C1 segment of cervical spinal cord (tissue), 14 donors: Measurements from ENCODE around the gene SLC13A5.
"Not testable (repeated sequence)": the region's sequence is repeated elsewhere in the genome, so short reads cannot be mapped to it uniquely, and the experiment has no call there.

Experiments
- DNase-seq, 14 donors: peaks; one replicate each; lab custom pipeline; 2025; lab: John Stamatoyannopoulos, UW

The SLC13A5 gene

DNA sequence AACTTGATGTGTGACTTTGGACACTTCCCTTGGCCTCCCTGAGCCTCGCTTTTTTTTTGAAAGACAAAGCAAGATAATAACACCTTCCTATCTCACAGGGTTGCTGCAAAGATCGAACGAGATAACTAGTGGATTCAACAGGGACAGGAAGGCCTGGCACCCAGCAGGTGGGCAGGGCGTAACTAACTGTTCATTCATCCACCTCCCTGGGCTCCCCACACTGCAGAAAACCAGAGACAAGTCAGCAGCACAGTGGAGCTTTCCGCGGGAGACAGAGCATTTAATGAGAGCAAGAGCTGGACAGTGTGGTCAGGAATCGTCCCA lies 28.7 kb downstream of the SLC13A5 start:
- no peak for DNase-seq

DNA sequence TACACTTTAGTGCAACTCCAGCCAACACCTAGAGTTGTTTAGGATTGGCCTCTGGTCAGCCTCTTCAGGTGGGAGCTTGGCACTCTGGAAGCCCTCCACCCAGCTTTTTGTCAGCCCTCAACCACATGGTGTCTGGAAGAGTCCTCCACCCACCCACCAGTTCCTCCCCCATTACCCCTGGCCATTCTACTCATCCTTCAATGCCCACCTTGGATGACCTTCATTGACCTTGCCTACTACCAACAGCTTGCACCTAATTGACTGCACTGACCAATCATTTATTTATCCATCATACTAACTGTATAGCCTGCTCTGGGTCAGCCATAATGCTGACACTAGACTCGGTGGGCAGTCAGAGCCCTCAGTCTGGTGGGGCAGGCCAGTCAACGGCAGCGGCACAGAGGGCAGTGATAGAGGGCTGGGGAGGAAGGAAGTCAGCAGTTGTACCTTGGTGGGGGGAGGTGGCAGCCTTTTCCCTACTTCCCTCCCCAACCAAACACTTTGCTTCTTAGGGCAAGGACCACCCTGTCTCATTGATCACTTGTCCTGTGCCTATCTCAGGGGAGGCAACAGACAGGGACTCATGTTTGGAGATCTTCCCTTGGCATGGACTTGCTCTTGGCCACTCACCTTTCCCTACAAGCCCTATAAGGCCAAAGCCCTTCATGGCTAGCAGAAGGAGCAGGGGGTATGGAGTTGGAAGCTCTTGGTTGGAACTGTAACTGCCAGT lies 29.3 kb downstream of the SLC13A5 start:
- no peak for DNase-seq

DNA sequence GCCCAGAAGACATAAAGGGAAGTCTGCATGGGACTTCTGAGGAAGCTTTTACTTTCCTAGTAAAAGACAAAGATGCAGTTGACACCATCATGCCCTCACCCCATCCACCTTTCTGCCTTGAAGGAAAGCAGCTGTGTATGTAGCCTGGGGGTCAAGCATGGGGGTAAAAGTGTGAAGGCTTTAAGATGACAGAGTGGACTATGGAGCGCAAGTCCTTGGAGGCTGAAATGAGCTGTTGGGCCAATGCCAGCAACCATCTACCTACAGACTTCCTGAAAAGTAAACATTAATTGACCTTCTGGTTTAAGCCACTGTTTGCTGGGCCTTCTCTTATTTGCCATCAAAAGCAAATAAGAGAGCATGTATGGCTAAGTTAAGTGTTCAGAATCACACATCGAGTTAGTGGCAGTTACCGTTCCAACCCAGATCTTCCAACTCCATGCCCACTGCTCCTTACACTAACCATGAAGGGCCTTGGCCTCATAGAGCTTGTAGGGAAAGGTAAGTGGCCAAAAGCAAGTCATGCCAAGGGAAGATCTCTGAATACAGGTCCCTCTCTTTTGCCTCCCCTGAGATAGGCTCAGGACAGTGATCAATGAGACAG lies 30.0 kb downstream of the SLC13A5 start:
- no peak for DNase-seq

DNA sequence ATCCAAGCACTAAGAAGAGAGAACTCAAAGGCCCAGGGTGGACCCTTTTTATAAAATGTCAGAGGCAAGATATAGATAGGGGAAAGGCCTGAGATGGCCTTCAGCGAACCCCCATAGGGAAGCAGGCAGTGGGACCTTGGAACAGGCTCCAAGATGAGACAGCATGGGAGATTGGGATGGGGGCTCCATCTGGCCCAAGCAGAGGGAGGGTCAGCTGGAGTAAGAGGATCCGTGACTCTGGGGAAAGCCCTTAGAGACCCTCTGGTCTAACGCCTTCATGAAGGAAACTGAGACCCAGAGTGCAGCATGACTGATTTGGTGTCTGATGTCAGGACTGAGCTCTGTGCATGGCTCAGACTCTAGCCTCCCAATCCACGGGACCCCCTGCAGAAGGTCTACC lies 30.8 kb downstream of the SLC13A5 start:
- DNase-seq = no peak

DNA sequence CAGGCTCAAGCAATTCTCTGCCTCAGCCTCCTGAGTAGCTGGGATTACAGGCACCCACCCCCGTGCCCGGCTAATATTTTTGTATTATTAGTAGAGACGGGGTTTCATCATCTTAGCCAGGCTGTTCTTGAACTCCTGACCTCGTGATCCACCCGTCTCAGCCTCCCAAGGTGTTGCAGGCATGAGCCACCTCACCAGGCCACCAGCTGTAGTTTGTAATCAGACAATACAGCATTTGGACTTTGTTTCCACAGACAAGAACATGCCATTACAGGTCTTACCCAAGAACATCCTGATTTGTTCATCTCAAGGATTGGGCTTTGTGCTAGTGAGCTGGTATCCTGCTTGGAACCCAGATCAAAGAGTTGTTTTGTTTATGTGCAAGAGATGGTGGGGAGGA lies 31.5 kb downstream of the SLC13A5 start:
- no peak for DNase-seq

DNA sequence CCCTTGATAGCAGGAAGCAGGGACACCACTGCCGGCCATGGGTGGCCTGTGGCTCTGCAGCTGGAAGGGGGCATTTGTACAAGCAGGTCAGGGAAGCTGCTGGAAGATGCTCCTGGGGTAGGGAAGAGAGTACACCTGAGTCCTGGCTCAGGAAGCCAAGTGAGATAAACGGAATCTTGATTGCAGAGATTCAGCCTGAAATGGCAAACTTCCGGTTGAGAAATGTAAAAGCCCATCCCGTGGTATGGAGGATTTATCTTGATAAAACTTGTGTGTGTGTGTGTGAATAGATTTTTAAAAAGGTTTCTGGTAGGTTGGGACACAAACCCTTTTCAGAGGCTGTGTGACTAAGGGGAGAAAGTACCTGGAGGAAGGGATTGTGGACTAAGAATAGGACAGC lies 32.0 kb downstream of the SLC13A5 start:
- DNase-seq = no peak

DNA sequence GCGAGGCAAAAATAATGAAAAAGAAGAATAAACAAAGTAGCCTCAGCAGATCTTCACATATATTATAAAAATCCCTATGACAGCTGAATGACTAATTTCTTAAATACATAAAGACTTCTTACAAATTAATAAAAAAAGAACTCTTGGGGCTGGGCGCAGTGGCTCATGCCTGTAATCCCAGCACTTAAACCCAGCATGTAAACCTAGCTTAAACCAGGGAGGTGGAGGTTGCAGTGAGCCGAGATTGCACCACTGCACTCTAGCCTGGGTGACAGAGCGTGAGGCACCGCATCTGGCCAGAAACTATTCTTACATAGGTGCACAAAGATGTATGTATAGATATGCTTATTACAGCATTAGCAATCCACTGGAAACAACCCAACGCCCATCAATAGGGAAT lies 33.9 kb downstream of the SLC13A5 start:
- no peak for DNase-seq

DNA sequence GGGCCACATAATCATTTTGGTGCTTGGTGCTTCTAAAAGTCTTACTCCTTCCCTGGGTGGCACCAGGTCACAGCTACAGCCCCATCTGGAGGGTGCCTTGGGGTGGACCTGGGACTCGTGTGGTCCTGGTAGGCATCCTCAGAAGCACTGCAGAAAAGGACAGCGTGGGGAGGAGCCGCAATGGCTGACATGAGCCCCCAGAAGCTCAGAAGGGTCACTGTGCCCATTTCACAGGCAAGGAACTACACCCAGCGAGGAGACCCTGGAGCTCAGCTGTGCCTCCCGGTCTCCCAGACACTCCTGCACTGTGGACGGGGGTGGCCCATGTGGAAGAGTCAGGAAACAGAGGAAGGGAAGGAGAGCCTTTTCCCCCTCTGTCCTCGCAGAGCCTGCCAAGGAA lies 35.2 kb downstream of the SLC13A5 start:
- no peak for DNase-seq

DNA sequence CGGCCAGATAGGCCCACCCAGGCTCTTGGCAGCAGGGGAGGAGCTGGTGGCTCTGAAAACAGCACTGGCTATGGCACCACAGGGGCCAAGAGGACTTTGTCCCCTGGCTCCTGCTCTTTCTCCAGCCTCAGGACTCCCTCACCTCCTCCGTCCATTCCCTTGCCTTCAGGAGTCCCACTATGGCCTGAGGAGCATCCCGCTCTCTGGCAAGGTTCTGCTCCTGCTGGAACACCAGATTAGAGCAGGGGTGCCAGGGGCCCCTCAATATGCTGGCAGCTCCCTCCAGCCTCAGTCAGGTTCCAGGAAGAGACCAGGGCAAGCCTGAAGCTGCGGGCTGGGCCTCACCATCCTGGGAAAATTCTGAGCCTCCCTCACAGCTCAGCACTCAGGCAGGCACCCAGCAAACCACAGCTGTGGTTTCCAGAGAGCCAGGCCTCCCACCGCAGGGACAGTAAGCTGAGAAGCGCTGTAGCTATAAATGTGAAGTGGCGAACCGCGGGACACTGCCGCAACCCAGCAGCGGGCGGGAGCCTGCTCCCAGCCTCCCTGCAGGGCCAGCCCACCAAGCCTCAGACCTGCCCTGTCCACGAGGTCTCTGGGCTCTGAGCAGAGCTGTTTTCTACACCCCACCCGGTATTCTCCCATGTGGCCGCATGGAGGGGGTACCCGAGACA lies 35.9 kb downstream of the SLC13A5 start:
- DNase-seq = no peak

DNA sequence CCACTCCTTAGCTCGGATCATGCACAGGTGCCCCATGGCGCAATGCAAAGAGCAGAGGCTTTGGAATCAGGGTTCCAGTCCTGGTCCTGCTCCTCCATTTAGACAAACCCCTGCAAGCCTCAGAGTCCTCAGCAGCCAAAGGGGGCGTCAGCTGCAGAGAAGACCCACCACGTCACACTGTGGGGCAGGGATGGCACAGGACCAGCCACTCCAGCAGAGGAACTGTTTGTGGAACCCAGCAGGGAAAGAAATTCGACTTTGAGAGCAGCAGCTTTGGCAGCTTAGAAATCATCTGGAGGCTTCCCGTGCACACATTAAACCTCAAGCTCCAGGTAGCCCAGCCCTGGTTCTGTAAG lies 36.4 kb downstream of the SLC13A5 start:
- DNase-seq = no peak

DNA sequence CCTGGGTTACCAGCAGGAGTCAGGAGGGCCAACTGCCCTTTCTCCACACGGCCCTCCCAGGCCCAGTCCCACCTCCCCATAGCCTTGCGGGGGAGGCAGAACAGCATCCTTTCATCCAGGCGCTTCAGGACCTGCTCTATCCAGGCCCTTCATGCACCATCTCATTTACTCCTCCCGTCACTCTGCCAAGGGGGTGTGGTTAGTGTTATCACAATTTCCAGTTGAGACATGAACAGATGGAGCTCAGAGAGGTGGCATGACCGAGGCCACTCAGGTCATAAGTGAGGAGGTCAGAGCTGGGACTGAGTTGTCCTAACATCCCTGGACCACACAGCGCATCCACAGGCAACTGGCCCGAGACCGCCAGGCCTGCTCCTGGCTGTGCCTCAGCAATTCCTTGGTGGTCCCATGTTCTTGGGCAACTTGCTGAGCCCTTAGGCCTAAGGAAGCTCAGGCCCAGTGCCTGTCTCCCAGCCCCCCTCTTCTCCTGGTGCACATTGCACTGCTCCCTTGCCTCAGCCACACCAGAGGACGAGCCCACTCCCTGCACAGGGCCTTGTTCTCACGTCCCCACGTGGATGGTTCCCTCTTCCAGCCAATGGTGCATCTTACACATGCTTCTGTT lies 37.9 kb downstream of the SLC13A5 start:
- no peak for DNase-seq

DNA sequence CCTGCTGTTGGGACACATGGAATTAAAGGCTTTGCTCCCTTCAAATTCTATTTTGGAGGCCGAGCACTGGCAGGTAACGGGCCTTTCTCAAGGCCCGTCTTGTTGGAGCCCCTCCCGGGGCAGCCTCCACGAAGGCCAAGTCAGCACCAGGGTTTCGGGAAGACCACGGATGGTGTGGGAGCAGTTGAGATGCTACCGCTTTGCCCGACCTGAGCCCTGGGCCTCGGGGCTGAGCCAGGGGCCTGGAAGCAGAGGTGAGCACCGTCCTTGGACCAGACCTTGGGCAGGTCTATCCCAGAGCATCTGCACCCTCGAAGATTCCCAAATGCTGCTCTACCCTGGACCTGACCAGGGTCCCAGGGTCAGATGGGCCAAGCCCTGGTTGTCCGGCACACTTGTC lies 38.6 kb downstream of the SLC13A5 start:
- no peak for DNase-seq

DNA sequence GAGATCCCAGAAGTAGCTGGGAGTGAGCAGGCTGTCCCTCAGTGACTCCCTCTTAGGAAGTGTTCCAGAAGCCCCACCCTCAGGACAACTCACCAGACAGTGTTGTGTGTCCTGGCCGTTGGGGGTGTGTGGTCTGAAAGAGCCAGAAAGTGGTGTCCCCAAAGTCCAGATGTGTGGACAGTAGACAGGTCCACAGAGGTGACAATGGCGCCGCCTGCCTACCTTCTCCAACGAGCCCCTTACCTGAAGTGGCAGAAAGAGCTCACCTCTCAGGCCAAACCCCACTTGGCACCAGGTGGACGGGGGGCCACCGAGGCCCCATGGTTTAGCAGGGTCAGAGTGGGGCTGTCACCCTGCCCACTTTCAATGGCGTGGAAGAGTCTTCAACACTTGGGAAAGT lies 41.7 kb downstream of the SLC13A5 start:
- no peak for DNase-seq

DNA sequence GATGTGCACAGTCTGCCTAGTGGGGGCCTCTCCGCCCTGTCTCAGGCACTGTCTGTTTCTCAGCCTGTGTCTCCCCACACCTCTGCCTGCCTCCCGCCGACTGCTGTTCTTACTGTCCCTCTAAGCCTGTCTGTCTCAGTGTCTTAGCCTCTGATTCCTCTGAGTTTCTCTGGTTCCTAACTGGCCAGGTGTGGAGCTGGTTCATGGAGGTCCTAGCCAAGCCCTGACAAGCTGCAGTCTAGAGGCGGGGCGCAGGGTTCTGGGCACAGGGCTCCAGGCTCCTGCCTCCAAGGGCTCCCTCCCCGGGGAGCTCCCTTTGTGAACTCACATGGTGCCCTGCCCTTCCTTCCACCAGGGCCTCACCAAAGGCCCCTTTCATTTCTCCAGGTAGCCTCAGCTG lies 42.2 kb downstream of the SLC13A5 start:
- no peak for DNase-seq

DNA sequence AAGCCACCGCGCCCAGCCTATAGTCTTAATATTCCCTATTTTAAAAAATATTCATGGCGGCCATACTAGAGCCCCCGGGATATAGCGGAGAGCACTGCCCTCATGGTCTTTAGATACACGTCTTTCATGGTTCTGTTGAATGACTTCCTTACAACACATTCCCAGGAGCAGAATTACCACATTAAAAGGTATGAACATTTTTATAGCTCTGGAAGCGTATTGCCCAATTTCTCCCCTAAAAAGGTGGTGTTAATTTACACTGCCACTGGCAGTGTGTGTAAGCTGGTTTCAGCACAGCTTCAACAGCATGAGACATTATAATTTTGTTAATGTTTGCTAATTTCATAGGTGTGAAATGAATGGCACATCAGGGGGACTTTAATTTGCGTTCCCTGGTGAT lies 42.6 kb downstream of the SLC13A5 start:
- no peak for DNase-seq

DNA sequence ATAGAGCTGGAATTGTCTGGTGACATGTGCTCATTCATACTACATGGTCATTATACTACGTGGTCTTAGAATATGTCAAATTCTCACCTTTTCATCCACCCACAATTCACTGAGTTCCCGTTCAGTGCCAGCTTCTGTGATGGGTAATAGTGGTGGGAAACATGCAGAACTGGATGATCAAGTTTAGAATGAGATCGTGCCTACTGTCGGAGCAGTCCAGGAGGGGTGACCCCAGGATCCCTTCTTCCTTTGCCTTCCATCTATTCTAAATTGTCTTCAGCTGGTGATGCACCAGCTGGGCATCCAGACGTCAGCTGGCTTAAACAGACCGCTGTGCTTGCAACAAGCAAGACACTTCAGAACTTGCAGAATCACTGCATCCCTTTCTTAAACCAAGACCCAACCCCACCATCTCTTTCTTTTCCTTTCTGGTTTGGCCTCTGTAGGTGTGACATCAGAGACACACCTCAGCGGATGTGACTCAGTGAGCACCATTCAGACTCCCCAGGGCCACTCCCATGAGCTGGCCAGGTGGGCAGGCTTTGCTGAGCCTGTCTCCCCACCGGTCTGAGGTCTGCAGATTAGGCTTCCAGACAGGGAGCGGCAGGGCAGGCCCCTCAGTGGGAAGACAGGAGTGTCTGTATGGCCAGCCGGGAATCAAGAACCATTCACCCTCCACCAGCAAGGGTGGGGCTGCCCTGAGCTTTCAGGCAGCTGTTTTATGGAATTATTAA lies 43.5 kb downstream of the SLC13A5 start:
- DNase-seq = no peak

DNA sequence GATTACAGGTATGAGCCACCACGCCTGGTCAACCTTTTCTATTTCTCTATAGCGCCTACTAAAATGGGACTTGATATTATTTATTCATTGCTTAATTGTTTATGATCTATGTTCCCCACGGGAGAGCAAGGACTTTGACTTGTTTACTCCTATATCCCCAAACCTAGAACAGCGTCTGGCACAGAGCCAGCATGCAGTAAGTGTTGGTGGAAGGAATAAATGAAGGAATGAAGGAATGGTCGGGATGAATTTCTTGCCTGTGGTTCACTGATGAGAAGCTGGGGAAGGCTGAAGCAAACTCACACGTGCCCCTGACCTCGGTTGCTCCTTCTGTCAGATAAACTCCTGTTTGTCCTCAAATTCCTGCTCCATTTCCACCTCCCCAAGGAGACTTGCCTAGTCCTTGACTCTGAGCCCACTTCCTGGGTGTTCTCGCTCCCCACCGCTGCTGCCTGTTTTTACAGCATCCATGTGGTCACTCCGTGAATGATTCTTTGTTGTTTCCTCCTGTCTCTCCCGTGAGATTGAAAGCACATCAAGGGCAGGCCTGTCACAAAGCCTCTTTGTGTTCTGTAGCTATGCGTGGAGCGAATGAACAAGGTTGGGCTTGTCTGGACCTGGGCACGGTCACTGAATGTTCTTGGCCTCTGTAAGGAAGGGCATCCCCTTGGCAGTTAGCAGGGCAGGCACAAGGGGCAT lies 44.3 kb downstream of the SLC13A5 start:
- no peak for DNase-seq

DNA sequence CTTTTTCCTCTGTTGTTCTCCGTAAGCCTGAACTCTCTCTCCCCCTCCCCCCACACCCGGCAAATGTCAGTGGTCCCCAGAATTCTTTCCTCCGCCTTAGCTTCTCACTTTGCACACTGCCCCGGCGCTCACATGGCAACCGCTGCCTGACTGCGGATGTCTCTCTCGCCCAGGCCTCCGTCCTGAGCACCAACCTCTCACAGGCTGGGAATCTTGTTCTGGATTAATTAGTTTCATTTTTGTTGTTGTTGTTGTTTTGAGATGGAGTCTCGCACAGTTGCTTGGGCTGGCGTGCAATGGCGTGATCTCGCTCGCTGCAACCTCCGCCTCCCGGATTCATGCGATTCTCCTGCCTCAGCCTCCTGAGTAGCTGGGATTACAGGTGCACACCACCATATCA lies 45.0 kb downstream of the SLC13A5 start:
- no peak for DNase-seq

DNA sequence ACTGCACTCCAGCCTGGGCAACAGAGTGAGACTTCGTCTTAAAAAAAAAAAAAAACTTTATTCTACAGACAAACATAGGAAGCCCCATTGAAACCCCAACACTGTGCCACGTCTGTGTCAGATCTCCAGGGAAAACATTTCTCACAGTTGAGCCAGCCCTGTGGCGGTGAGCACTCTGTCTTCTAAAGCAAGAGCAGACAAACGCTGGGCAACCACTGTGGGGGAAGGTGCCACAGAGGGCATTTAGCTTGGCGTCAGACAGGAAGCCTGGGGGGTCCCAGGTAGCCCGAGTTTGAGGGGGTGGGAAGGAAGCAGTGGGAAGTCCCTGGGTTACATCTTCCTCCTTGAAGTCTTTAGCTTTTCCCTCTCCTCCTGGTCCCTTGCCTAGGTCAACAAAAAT lies 45.7 kb downstream of the SLC13A5 start:
- no peak for DNase-seq

DNA sequence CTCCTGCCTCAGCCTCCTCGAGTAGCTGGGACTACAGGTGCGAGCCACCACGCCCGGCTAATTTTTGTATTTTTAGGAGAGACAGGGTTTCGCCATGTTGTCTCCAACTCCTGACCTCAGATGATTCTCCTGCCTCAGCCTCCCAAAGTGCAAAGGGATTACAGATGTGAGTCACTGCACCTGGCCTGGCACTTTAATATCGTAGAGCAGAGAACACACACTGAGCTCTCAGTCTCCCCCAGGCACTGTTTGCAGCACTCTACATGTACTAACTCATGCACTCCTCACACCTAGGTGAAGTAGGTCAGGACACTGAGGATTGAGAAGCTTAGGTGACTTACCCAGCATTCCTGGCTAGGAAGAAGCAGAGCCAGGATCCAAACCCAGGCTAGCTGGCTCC lies 46.6 kb downstream of the SLC13A5 start:
- no peak for DNase-seq

DNA sequence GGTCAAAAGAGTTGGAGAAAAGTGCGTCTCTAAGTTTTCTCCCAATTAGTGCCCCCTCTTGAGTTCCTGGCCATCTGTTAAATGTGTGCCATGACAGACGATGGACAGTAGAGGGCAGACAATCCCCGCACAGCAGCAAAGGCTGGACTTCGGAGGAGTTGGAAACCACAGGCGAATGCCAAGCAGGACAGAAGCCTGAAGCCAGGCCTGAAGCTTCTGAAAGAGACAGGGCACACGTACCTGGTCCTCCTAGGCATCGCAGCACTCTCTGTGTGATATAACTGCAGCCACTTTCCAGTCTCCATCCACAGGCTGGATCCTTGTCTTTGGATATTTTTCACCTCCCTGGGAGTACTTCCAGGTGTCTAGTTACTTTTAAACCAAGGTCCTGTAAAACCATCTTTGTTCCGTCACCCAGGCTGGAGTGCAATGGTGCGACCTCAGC lies 47.1 kb downstream of the SLC13A5 start:
- DNase-seq = peak in 12 of 14 donors; percentile 2 to 57 (median 36)

DNA sequence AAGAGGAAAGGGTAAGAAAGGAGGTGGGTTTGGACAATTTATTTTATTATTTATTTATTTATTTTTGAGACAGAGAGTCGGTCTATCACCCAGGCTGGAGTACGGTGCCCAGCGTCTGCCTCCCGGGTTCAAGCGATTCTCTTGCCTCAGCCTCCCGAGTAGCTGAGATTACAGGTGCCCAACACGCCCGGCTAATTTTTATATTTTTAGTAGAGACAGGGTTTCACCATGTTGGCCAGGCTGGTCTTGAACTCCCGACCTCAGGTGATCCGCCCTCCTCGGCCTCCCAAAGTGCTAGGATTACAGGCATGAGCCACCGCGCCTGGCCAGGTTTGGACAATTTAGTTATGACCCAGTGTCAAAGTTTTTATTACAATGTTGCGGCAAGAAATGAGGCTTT lies 50.0 kb downstream of the SLC13A5 start:
- not testable (repeated sequence) for DNase-seq
